Lower leg skin (tissue), 4 donors: Measurements from ENCODE around the gene PAXX. TPM values are rescaled to one million over a fixed set of nuclear protein-coding genes. Genes with fewer than 3 reads are reported as not detected.

Experiments used
- DNase-seq, 2 donors: peaks; one replicate each; pipeline ENCODE4 v3.0.0-alpha.2; 2019; ENCODE audit warnings: low spot score in 2 of 2
- H3K4me3 ChIP-seq: fragments of 200-600 bp; sonication (generic); 2 replicates; pipeline ENCODE4 v1.5.1; 2017; ENCODE audit warnings: mild to moderate bottlenecking, low read depth; ENCODE audit not compliant: poor library complexity, severe bottlenecking
- POLR2A ChIP-seq, 2 donors: fragments of 450-650 bp; IDR thresholded peaks; one replicate each; pipeline ENCODE4 v1.6.1; 2016 to 2017; ENCODE audit warnings: antibody characterized with exemption in 2 of 2, mild to moderate bottlenecking in 1 of 2, moderate library complexity in 1 of 2
- WGBS, 2 donors: methylation state at CpG; one replicate each; pipeline ENCODE4 v1.1.5; 2018; 5-methylcytosine and 5-hydroxymethylcytosine counted together
- intact Hi-C: fragments of 100-400 bp; cut with DNase I; formaldehyde crosslinking; loops from one replicate; pipeline ENCODE4 v1.15.0; 2023; ENCODE audit warnings: low total_unique reads
- total RNA-seq, 4 donors: library from RNA; depleted of rRNA; stranded (reverse); fragments of >200 nt; gene quantifications; one replicate each; pipeline ENCODE4 v1.1.0, GENCODE V29; 2016
- TF ChIP-seq, protein P1 (sequence below), 3 donors: fragments of 450-650 bp; IDR thresholded peaks; one replicate each; pipeline ENCODE4 v1.5.1; 2016; ENCODE audit warnings: antibody characterized with exemption in 3 of 3, mild to moderate bottlenecking in 3 of 3, moderate library complexity in 2 of 3

The PAXX gene
- total RNA-seq, 4 donors from 2014 or later, result 38.7 to 75.8 (median 58.2) TPM

DNA sequence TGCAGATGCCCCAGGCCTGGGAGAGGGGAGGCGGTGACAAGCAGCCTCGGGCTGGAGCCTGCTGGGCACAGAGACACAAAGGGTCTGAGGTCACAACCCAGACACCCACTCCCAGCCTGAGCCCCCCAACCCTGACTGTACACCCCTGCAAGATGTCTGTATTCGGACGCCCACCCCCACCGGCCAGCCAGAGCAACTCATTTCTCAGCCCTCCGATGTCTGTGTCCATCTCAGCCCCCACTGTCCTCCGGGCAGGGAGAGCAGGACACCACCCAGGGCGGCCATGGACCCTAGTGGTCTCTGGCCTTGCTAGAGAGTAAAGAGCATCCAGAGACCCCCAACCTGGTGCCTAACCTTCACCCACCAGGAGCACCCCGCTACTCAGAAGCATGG is 36.3 kb upstream of the PAXX start:
- intact Hi-C loops, result no loop called here
- TF ChIP-seq, protein P1, sequence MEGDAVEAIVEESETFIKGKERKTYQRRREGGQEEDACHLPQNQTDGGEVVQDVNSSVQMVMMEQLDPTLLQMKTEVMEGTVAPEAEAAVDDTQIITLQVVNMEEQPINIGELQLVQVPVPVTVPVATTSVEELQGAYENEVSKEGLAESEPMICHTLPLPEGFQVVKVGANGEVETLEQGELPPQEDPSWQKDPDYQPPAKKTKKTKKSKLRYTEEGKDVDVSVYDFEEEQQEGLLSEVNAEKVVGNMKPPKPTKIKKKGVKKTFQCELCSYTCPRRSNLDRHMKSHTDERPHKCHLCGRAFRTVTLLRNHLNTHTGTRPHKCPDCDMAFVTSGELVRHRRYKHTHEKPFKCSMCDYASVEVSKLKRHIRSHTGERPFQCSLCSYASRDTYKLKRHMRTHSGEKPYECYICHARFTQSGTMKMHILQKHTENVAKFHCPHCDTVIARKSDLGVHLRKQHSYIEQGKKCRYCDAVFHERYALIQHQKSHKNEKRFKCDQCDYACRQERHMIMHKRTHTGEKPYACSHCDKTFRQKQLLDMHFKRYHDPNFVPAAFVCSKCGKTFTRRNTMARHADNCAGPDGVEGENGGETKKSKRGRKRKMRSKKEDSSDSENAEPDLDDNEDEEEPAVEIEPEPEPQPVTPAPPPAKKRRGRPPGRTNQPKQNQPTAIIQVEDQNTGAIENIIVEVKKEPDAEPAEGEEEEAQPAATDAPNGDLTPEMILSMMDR (IDR thresholded peaks at IDR 0.05), result no peak
- no peak for TF ChIP-seq POLR2A (IDR thresholded peaks at IDR 0.05)
- 97 to 98% methylated on average over 9 of the region's 9 CpGs for WGBS, 2 donors
- H3K4me3 ChIP-seq, result no peak overlapping the region
- no peak for DNase-seq

DNA sequence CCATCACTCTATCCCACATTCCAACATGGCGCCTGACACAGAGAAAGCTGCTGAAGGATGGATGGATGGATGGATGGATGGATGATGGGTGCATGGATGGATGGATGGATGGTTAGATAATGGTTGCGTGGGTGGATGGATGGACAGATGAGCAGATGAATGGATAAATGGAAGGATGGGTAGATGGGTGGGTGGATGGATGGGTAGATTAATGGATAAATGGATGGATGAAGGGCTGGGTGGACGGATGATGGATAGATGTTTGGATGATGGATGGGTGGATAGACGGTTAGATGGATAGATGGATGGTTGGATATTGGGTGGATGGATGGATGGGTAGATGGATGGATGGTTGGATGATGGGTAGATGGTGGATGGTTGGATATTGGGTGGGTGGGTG is 35.6 kb upstream of the PAXX start:
- no peak overlapping the region for H3K4me3 ChIP-seq
- TF ChIP-seq, protein P1 (IDR thresholded peaks at IDR 0.05), result no peak
- no peak for TF ChIP-seq POLR2A (IDR thresholded peaks at IDR 0.05)

DNA sequence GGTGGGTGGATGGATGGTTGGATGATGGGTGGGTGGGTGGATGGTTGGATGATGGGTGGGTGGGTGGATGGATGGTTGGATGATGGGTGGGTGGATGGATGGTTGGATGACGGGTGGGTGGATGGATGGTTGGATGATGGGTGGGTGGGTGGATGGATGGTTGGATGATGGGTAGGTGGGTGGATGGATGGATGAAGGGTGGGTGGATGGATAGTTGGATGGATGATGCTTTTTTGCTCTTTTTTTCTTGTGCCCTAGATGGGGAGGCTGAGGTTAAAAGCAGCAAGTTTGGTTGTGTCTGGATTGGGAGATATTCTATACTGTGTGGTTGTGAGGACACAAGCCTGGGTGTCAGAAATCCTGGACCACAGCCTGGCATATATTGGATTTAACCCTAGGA is 34.8 kb upstream of the PAXX start:
- intact Hi-C loops, result no loop called here
- WGBS, 2 donors, result 86 to 97% methylated on average over 1 of the region's 1 CpG
- no peak for TF ChIP-seq POLR2A (IDR thresholded peaks at IDR 0.05)
- TF ChIP-seq, protein P1 (IDR thresholded peaks at IDR 0.05), result no peak
- H3K4me3 ChIP-seq, result no peak overlapping the region
- DNase-seq, result no peak

More for the DNA sequence above, 35.6 kb upstream of the PAXX start:
- 95 to 98% methylated on average over 4 of the region's 4 CpGs for WGBS, 2 donors
- intact Hi-C loops, result no loop called here
- no peak for DNase-seq

DNA sequence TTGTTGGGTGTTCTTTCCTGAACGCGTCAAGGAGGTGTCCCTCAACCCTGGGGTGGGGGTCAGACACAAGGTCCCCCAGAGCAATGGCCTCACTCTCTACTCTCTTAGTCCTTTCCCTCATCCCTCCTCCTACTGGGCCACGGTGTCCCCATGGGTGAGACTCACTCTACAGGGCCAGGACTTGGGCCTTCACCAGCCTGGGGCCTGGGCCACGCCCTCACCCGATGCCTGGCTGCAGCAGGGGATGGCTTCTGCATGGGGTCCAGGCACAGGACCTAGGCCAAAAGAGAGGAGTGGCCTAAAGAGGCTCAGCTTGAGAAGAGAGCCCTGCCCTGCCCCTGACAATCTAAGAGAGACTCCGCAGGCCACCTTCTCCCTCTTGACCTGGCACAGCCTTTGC is 34.3 kb upstream of the PAXX start:
- DNase-seq, result no peak
- no peak for TF ChIP-seq POLR2A (IDR thresholded peaks at IDR 0.05)
- TF ChIP-seq, protein P1 (IDR thresholded peaks at IDR 0.05), result no peak
- H3K4me3 ChIP-seq, result no peak overlapping the region
- WGBS, 2 donors, result 92 to 94% methylated on average over 6 of the region's 6 CpGs
- intact Hi-C loops, result no loop called here

DNA sequence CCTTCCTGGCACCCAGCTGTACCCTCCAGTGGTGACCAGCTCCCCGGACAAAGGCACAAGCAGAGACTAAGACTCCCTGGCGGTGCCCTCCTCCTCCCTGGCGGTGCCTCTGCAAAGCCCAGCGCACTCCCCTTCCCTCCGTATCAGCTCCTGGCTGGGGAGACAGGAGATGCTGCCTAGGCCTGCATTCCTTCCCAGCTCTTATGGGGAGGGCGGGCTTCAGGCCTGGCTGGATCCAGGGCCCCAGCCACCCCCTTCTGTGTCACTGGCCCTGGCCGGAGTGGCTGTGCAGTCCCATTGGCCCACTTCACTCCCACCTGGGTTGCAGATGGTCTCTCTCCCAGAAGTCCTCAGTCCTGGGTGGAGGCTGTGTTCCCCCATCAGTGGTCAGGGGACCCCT is 33.7 kb upstream of the PAXX start:
- TF ChIP-seq, protein P1 (IDR thresholded peaks at IDR 0.05), result no peak
- TF ChIP-seq POLR2A (IDR thresholded peaks at IDR 0.05), result no peak
- WGBS, 2 donors, result 87 to 96% methylated on average over 5 to 7 of the region's 7 CpGs
- intact Hi-C loops, result no loop called here
- no peak for DNase-seq
- no peak overlapping the region for H3K4me3 ChIP-seq
